OCI-M1 (cell line): ENCODE measurements around the gene TMEM176A.
A peak's percentile ranks its signal among the peaks of the same experiment; 100 is the strongest.

ENCODE experiments used
- DNase-seq: peaks from one replicate; lab custom pipeline; 2025; lab: John Stamatoyannopoulos, UW

TMEM176A gene

GRCh38 chr7:150849204-150849775 is 48.7 kb downstream of the TMEM176A start:
- DNase-seq = no peak

GRCh38 chr7:150850273-150850672 is 49.7 kb downstream of the TMEM176A start:
- no peak for DNase-seq

GRCh38 chr7:150851492-150852370 is 51.2 kb downstream of the TMEM176A start:
- DNase-seq = no peak

- peak; percentile 15 for DNase-seq
Observed at GRCh38 chr7:150852371-150852905, 51.9 kb downstream of the TMEM176A start, which contains the start of gene AOC1. Gene AOC1, plus strand, starts transcription at chr7:150852517. Its CDS starts 3,954 bp downstream, at chr7:150856471.

- DNase-seq = no peak
Observed at GRCh38 chr7:150854066-150855000, 53.8 kb downstream of the TMEM176A start.
